GM21723 (cell line): ENCODE measurements around the gene S100A8.

ENCODE experiments used
- ATAC-seq: cut with Tn5 transposase; IDR thresholded peaks from one replicate; pipeline ENCODE4 v1.9.1; 2021; ENCODE audit warnings: mild to moderate bottlenecking, moderate library complexity; ENCODE audit not compliant: unreplicated experiment

S100A8 gene

GRCh38 chr1:153364156-153364555 lies 26.7 kb downstream of the S100A8 start:
- ATAC-seq: no peak

GRCh38 chr1:153363641-153364040 lies 27.2 kb downstream of the S100A8 start:
- ATAC-seq: no peak

GRCh38 chr1:153362187-153362775 lies 28.6 kb downstream of the S100A8 start:
- no peak for ATAC-seq

GRCh38 chr1:153361480-153362109 lies 29.3 kb downstream of the S100A8 start:
- ATAC-seq: no peak

- no peak for ATAC-seq
These were observed 30.0 kb downstream of the S100A8 start for GRCh38 chr1:153360592-153361479.

- no peak for ATAC-seq
These were observed 30.7 kb downstream of the S100A8 start for GRCh38 chr1:153360190-153360589.

- no peak for ATAC-seq
These were observed 31.6 kb downstream of the S100A8 start for GRCh38 chr1:153359241-153359640.

GRCh38 chr1:153358691-153358975 lies 32.2 kb downstream of the S100A8 start:
- no peak for ATAC-seq

GRCh38 chr1:153357853-153358690 lies 32.8 kb downstream of the S100A8 start, which contains the start of gene S100A9:
S100A9 (plus strand) TSS chr1:153357854; CDS start chr1:153358284, 430 bp downstream.
- ATAC-seq: no peak

GRCh38 chr1:153357076-153357852 lies 33.6 kb downstream of the S100A8 start:
- no peak for ATAC-seq

GRCh38 chr1:153356392-153357075 lies 34.3 kb downstream of the S100A8 start:
- ATAC-seq: no peak

GRCh38 chr1:153355445-153356071 lies 35.3 kb downstream of the S100A8 start:
- no peak for ATAC-seq

- ATAC-seq: no peak
These were observed 36.2 kb downstream of the S100A8 start for GRCh38 chr1:153354515-153355193.

GRCh38 chr1:153353226-153353947 lies 37.5 kb downstream of the S100A8 start:
- ATAC-seq: no peak

GRCh38 chr1:153352523-153352922 lies 38.4 kb downstream of the S100A8 start:
- no peak for ATAC-seq

GRCh38 chr1:153350321-153350957 lies 40.4 kb downstream of the S100A8 start:
- no peak for ATAC-seq
